ENCODE results near the gene DIS3L2. TPM values are rescaled to one million over a fixed set of nuclear protein-coding genes. Genes with fewer than 3 reads are reported as not detected.
A peak's percentile ranks its signal among the peaks of the same experiment; 100 is the strongest.

Gene DIS3L2
- total RNA-seq, 3 donors from 2014 or later = 28.5 to 43.0 (median 42.5) TPM

DNA sequence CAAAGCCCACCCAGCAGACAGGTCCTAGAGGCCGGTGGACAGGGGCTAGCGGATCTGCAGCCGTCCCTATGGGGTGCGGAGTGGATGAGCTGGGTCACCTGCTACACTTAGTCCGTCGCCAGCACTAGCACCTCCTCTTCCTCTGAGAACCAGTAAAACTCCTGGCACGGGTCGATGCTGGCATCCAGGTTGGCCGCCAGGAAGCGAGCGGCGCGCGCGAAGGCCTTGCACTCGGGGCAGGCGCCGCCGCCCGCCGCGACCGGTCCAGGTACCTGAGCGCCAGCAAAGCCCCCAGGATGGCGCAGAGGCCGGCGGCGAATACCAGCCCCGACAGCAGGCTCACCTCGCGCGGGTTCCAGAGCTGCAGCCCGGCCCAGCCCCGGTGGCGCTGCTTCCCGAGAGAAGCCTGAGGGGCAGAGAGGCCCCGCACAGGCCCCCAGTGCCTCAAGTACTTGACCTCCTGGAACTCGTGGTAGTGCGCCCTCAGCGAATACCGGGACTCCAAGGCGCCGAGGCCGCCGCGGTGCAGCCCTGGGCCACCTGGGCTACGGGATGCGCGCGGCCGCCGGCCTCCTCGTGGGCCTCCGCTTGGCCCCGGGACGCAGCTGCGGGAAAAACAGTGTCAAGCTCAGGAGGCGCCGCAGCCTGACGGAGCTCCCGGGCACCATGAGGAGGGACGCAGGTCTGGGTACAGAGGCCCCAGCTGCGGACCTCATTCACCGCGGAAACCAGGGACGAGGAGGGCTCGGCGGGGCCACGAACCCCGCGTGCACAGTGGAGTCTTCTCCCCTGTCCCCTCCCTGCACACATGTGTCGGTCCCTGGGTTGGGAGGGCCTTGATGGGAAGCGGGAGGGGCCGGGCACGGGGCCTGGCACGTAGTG, 389.5 kb downstream of the DIS3L2 start:
- ATAC-seq = peak; percentile 43
- TF ChIP-seq, protein P1, sequence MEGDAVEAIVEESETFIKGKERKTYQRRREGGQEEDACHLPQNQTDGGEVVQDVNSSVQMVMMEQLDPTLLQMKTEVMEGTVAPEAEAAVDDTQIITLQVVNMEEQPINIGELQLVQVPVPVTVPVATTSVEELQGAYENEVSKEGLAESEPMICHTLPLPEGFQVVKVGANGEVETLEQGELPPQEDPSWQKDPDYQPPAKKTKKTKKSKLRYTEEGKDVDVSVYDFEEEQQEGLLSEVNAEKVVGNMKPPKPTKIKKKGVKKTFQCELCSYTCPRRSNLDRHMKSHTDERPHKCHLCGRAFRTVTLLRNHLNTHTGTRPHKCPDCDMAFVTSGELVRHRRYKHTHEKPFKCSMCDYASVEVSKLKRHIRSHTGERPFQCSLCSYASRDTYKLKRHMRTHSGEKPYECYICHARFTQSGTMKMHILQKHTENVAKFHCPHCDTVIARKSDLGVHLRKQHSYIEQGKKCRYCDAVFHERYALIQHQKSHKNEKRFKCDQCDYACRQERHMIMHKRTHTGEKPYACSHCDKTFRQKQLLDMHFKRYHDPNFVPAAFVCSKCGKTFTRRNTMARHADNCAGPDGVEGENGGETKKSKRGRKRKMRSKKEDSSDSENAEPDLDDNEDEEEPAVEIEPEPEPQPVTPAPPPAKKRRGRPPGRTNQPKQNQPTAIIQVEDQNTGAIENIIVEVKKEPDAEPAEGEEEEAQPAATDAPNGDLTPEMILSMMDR (IDR thresholded peaks at IDR 0.05) = no peak
- Histone ChIP-seq H3K36me3 (ENCODE audit: low read depth) (no peaks in the 10 kb centered on the region), H3K4me3 (no peak overlapping the region), H3K9me3 (no peaks in the 10 kb centered on the region), H3K4me1 (ENCODE audit: low read depth) (peaks cover 5% of the 10 kb centered on the region)
- intact Hi-C loops (cut with DNase I, micrococcal nuclease) = no loop called here
- peak; percentile 28 to 46 (median 43) for DNase-seq

DNA sequence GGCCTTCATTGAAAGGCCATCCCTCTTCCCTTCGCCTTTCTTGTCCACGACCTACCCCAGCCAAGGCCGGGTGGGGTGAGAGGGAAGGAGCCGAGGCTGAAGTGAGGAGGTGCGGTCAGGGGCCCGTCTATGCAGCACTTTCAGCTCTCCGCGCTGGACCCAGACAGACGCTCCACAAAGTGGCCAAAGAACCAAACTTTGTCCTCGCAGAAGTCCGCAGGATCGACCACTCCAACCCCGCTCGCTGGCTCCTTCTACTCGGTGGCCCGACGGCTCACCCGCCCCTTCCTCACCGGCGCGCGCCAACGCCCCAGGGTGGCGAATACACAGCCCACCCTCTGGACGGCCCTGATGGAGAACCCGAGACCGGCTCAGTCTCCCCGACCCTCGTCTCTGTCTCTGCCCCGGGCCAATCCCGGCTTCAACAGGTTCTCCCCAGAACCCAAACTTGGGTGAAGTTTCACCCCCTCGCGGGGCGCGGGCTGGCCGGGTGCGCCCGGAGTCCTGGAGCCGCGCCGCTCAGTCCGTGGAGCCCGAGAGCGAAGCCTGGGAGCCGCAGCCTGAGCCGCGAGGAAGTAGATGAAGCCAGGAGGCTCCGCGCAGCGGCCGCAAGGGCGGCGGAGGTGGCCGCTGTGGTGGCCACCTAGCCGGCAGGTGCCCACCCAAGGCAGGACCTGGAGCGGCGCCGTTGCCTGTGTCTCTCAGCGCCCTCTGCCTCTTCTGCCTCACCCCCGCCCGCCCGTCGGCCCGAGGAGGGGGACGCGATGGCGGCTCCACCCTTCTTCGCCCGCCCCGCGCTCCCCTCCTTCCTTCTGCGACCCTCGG, 390.4 kb downstream of the DIS3L2 start:
- TF ChIP-seq, protein P1 (IDR thresholded peaks at IDR 0.05) = no peak
- H3K9me3 ChIP-seq = no peaks in the 10 kb centered on the region
- no peaks in the 10 kb centered on the region for H3K36me3 ChIP-seq (ENCODE audit: low read depth)
- DNase-seq (peak in 1 of 3 donors; percentile 17), ATAC-seq (no peak)
- H3K4me1 ChIP-seq (ENCODE audit: low read depth) = peaks cover 5% of the 10 kb centered on the region
- intact Hi-C loops (cut with DNase I, micrococcal nuclease) = no loop called here
- no peak overlapping the region for H3K4me3 ChIP-seq

DNA sequence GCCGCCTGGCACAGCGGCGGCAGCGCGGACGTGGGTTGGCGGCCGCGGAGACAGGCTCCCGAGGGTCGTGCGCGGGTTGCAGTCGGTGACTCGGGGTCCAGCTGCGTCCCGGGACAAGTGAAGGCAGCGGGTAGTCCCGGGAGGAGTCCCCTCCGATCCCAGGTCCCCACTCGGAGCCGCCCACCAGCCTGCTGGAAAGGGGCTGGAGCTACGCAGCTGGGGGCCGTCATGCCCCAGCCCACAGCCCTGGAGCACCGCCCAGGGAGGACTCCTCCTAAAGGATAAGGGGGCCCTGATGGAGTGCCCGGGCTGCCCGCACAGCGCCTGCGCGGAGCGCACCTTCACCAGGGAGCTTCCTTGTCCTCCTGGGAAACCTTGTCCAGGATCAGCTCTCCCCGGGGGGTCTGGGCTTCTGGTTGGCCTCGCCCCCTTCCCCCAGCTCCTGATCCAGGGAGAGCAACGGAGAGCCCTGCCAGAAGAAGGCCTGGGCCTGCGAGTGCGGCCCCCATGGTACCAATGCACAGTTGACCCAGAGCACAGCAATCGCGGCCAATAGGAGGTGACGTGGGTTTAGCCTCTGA, 391.1 kb downstream of the DIS3L2 start:
- no peaks in the 10 kb centered on the region for H3K9me3 ChIP-seq
- TF ChIP-seq, protein P1 (IDR thresholded peaks at IDR 0.05) = no peak
- intact Hi-C loops (cut with DNase I, micrococcal nuclease) = no loop called here
- peak in 2 of 3 donors; percentile 14 to 42 for DNase-seq
- no peak for ATAC-seq
- H3K4me1 ChIP-seq (ENCODE audit: low read depth) = peaks cover 5% of the 10 kb centered on the region
- no peak overlapping the region for H3K4me3 ChIP-seq
- H3K36me3 ChIP-seq (ENCODE audit: low read depth) = no peaks in the 10 kb centered on the region

DNA sequence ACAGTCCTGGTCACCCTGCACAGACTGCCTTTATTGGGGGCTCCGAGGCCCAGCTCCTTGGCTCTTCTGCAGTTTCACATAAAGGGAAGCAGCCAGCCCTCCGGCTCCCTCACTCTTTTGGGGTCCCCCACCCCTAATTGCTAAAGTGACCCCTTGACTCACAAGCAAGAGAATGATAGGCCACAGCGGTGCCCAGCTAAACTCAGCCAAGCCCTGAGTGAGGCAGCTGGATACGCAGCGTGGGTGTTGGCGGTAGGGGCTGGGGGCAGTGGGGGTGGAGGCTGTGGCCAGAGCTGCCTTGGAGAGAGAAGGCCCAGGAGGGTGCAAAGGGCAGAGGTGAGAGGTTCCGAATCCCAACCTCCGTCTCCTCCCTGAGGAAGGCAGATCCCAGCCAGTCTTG, 391.6 kb downstream of the DIS3L2 start:
- H3K9me3 ChIP-seq = no peaks in the 10 kb centered on the region
- H3K4me1 ChIP-seq (ENCODE audit: low read depth) = peaks cover 5% of the 10 kb centered on the region
- TF ChIP-seq, protein P1 (IDR thresholded peaks at IDR 0.05) = no peak
- no peaks in the 10 kb centered on the region for H3K36me3 ChIP-seq (ENCODE audit: low read depth)
- intact Hi-C loops (cut with DNase I, micrococcal nuclease) = no loop called here
- no peak for DNase-seq
- no peak overlapping the region for H3K4me3 ChIP-seq
- no peak for ATAC-seq

DNA sequence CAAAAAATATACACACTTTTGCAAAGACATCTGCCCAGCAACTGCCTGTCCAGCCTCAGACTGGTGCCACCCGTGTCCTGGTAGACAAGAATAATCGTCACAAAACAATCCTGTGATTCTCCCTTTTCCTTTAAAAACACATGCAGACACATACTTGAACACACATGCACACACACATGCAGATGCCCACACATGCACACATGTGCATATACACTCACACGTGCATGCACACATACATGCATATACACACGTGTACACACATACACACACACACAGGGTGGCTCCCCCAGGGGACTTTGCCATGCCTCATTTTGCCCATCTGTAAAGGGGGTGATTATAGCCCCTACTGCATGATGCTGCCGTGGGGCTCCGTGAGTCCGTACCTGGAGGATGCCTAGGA, 392.1 kb downstream of the DIS3L2 start:
- Histone ChIP-seq H3K4me1 (ENCODE audit: low read depth) (peaks cover 5% of the 10 kb centered on the region), H3K9me3 (no peaks in the 10 kb centered on the region), H3K4me3 (no peak overlapping the region), H3K36me3 (ENCODE audit: low read depth) (no peaks in the 10 kb centered on the region)
- DNase-seq (peak in 1 of 3 donors; percentile 1), ATAC-seq (no peak)
- TF ChIP-seq, protein P1 (IDR thresholded peaks at IDR 0.05) = no peak
- intact Hi-C loops (cut with DNase I, micrococcal nuclease) = no loop called here

All from mucosa of descending colon (tissue), 3 donors.